AG09319 (cell line): ENCODE measurements around the gene ZFR2.

Experiments used
- DNase-seq: peaks from one replicate; pipeline ENCODE4 v3.0.0-alpha.2; 2010; ENCODE audit warnings: low read depth; ENCODE audit errors: extremely low read depth
- CTCF ChIP-seq: IDR thresholded peaks from 2 replicates; pipeline ENCODE4 v1.5.1; 2011; ENCODE audit warnings: low read depth, mild to moderate bottlenecking, inconsistent platforms, low read length, moderate library complexity

ZFR2 gene

GRCh38 chr19:3785451-3785937 lies 83.3 kb downstream of the ZFR2 start:
- DNase-seq, result no peak
- TF ChIP-seq CTCF, result no peak

- no peak for TF ChIP-seq CTCF
- no peak for DNase-seq
Measured at GRCh38 chr19:3784607-3785450, 84.0 kb downstream of the ZFR2 start.

- no peak for TF ChIP-seq CTCF
- DNase-seq, result no peak
Measured at GRCh38 chr19:3783660-3784584, 84.9 kb downstream of the ZFR2 start.

GRCh38 chr19:3782903-3783302 lies 85.9 kb downstream of the ZFR2 start:
- no peak for DNase-seq
- no peak for TF ChIP-seq CTCF

GRCh38 chr19:3782330-3782729 lies 86.5 kb downstream of the ZFR2 start:
- no peak for TF ChIP-seq CTCF

GRCh38 chr19:3781603-3782002 lies 87.2 kb downstream of the ZFR2 start:
- no peak for DNase-seq
- TF ChIP-seq CTCF, result no peak

More at GRCh38 chr19:3782330-3782729, 86.5 kb downstream of the ZFR2 start:
- DNase-seq, result no peak

- DNase-seq, result no peak
- no peak for TF ChIP-seq CTCF
Measured at GRCh38 chr19:3780786-3781304, 88.0 kb downstream of the ZFR2 start.
